ENCODE results near the gene TXNDC15.
"Not testable (repeated sequence)": the region's sequence is repeated elsewhere in the genome, so short reads cannot be mapped to it uniquely, and the experiment has no call there.

TXNDC15 gene

GRCh38 chr5:134877159-134877558, 3.0 kb downstream of the TXNDC15 start:
- DNase-seq (ENCODE audit: low spot score) = no peak
- ChIA-PET CTCF (no interaction called here), POLR2A (ENCODE audit: low non-redundant PET) (interaction anchor here (1.0 kb wide), 1 partner anchor 27 kb away, joined by 3 read pairs; the partner anchor contains the start of gene PCBD2)

GRCh38 chr5:134878403-134878802, 4.2 kb downstream of the TXNDC15 start:
- ChIA-PET CTCF (no interaction called here), POLR2A (ENCODE audit: low non-redundant PET) (no interaction called here)
- H3K27ac ChIP-seq = no peak overlapping the region
- no peak for DNase-seq (ENCODE audit: low spot score)
- TF ChIP-seq CTCF (conservative IDR thresholded peaks at IDR 0.05; ENCODE audit: low read depth) = no peak

More at GRCh38 chr5:134877159-134877558, 3.0 kb downstream of the TXNDC15 start:
- TF ChIP-seq CTCF (conservative IDR thresholded peaks at IDR 0.05; ENCODE audit: low read depth) = no peak
- H3K27ac ChIP-seq = no peak overlapping the region

GRCh38 chr5:134879456-134879855, 5.3 kb downstream of the TXNDC15 start:
- ChIA-PET CTCF (interaction anchor here (0.6 to 1.7 kb wide), 2 partner anchors 25 to 445 kb away, joined by 4 to 5 read pairs; partner anchors contain the start of gene PCBD2), POLR2A (ENCODE audit: low non-redundant PET) (interaction anchor here (0.8 kb wide), 1 partner anchor 32 kb away, joined by 4 read pairs; no protein-coding TSS in a partner anchor)
- no peak overlapping the region for H3K27ac ChIP-seq
- DNase-seq (ENCODE audit: low spot score) = no peak
- TF ChIP-seq CTCF (conservative IDR thresholded peaks at IDR 0.05; ENCODE audit: low read depth) = no peak

- POLR2A ChIA-PET (ENCODE audit: low non-redundant PET); H3K27ac ChIP-seq; DNase-seq (ENCODE audit: low spot score): not testable (repeated sequence)
- CTCF ChIA-PET = interaction anchor here (0.6 to 1.7 kb wide), 3 partner anchors 24 to 380 kb away, joined by 3 to 5 read pairs (median 4); partner anchors contain the start of gene PCBD2
These were observed 6.8 kb downstream of the TXNDC15 start for GRCh38 chr5:134880937-134881336.

GRCh38 chr5:134881711-134882110, 7.5 kb downstream of the TXNDC15 start:
- DNase-seq (ENCODE audit: low spot score); POLR2A ChIA-PET (ENCODE audit: low non-redundant PET); CTCF ChIA-PET; H3K27ac ChIP-seq: not testable (repeated sequence)

GRCh38 chr5:134887593-134888159, 13.5 kb downstream of the TXNDC15 start:
- H3K27ac ChIP-seq = no peak overlapping the region
- DNase-seq (ENCODE audit: low spot score) = no peak
- no peak for TF ChIP-seq CTCF (conservative IDR thresholded peaks at IDR 0.05; ENCODE audit: low read depth)
- ChIA-PET POLR2A (ENCODE audit: low non-redundant PET) (interaction anchor here (0.6 kb wide), 1 partner anchor 240 kb away, joined by 3 read pairs; no protein-coding TSS in a partner anchor), CTCF (no interaction called here)

- H3K27ac ChIP-seq = no peak overlapping the region
- DNase-seq (ENCODE audit: low spot score) = no peak
- ChIA-PET POLR2A (ENCODE audit: low non-redundant PET) (no interaction called here), CTCF (interaction anchor here (0.6 to 1.0 kb wide), 2 partner anchors 16 to 102 kb away, joined by 3 read pairs; partner anchors contain the start of gene PCBD2)
- no peak for TF ChIP-seq CTCF (conservative IDR thresholded peaks at IDR 0.05; ENCODE audit: low read depth)
These were observed 15.2 kb downstream of the TXNDC15 start for GRCh38 chr5:134889335-134889734.

All from RWPE1 (cell line).